Upper lobe of right lung (tissue), 1 donor: ENCODE data around the gene KRTAP5-10. TPM values are rescaled to one million over a fixed set of nuclear protein-coding genes. Genes with fewer than 3 reads are reported as not detected.

Experiments
- total RNA-seq: library from RNA; stranded (reverse); fragmentation: NEBNext Ultra II Directional; extraction: Animal tissue kit (Norgen Biotek cat#: 25700); gene quantifications from one replicate; pipeline ENCODE4 v1.2.1, GENCODE V29; 2021
- donor health status: DM: no; HTN: yes; CAD: no; lungs with severe emphysema.

KRTAP5-10 gene
- total RNA-seq, 1 donor from 2014 or later: not detected

Other genes starting within 250 kb of the KRTAP5-10 start
- 105 TPM for gene DHCR7, start 117.2 kb upstream of the KRTAP5-10 start, total RNA-seq
- 91.3 TPM for gene NADSYN1, start 112.4 kb upstream of the KRTAP5-10 start, total RNA-seq
- gene KRTAP5-7, start 38.3 kb upstream of the KRTAP5-10 start, total RNA-seq: 0.46 TPM
- gene KRTAP5-8, start 27.5 kb upstream of the KRTAP5-10 start, total RNA-seq: not detected
- not detected for gene KRTAP5-9, start 17.1 kb upstream of the KRTAP5-10 start, total RNA-seq
- gene KRTAP5-11, start 17.3 kb downstream of the KRTAP5-10 start, total RNA-seq: not detected